ENCODE data around the gene POLR1C. TPM values are rescaled to one million over a fixed set of nuclear protein-coding genes. Genes with fewer than 3 reads are reported as not detected.

The POLR1C gene
- total and polyA plus RNA-seq, 10 of the 15 experiments (the other 5 are each of a cell fraction or from before 2014, with no cell fraction given), result 40.0 to 180 (median 66.2) TPM

GRCh38 chr6:43541774-43542471 lies 25.0 kb downstream of the POLR1C start:
- ChIA-PET SMC1A (ENCODE audit: uncharacterized antibody, unreplicated experiment) (interaction anchor here (0.7 kb wide), 1 partner anchor 158 kb away, joined by 4 read pairs; no protein-coding TSS in a partner anchor), POLR2A (interaction anchor here (0.6 kb wide), 1 partner anchor 956 kb away, joined by 3 read pairs; no protein-coding TSS in a partner anchor), RAD21 (ENCODE audit: unreplicated experiment) (interaction anchor here (1.3 kb wide), 1 partner anchor 29 kb away, joined by 4 read pairs; no protein-coding TSS in a partner anchor), CTCF (interaction anchor here (1.0 to 1.3 kb wide), 3 partner anchors 10 to 183 kb away, joined by 3 to 4 read pairs (median 4); no protein-coding TSS in a partner anchor)
- intact Hi-C loops (cut with micrococcal nuclease; ENCODE audit: unreplicated experiment) (no loop called here), in situ Hi-C loops (cut with MboI) (no loop called here)
- WGBS (ENCODE audit: insufficient coverage, insufficient replicate concordance, low lambda C conversion rate, missing lambda C conversion rate), result 42% methylated on average over 8 of the region's 8 CpGs
- Histone ChIP-seq H2AFZ (ENCODE audit: control insufficient read depth, low read depth, low read length) (no peak overlapping the region), H3K27ac (ENCODE audit: control insufficient read depth, insufficient read depth) (no peak overlapping the region), H3K4me1 (ENCODE audit: control insufficient read depth, insufficient read depth, low read length) (peaks cover 8% of the 10 kb centered on the region), H3K4me3 (no peak overlapping the region), H3K9me3 (replicated peaks; ENCODE audit: control insufficient read depth, insufficient read depth, low read length) (no peaks in the 10 kb centered on the region), H4K20me1 (ENCODE audit: control insufficient read depth, insufficient read depth) (peaks cover 2% of the 10 kb centered on the region; the same call in 1 of the 2 replicates), H3K79me2 (ENCODE audit: control insufficient read depth, insufficient read depth, low read length) (no peaks in the 10 kb centered on the region), H3K36me3 (ENCODE audit: control insufficient read depth in 2 of 2, insufficient read depth in 2 of 2, low read length in 1 of 2) (peaks cover 6 to 24% of the 10 kb centered on the region in 2 experiments), H3K27me3 (replicated peaks in 1 of 2; ENCODE audit: control insufficient read depth in 2 of 2, insufficient read depth in 2 of 2, low read length in 1 of 2) (no peaks in the 10 kb centered on the region), H3K4me2 (ENCODE audit: control insufficient read depth, insufficient read depth) (no peak overlapping the region), H3K9ac (ENCODE audit: control insufficient read depth, insufficient read depth, low read length) (no peak overlapping the region)
- ATAC-seq, result peak; percentile 85
- DNase-seq (ENCODE audit: low read depth, low spot score), result no peak
- peak; percentile 78 for FAIRE-seq
- TSS peak; percentile 24 for BruUV-seq (replicated peaks)
- TF ChIP-seq RUNX3 (IDR thresholded peaks at IDR 0.05; ENCODE audit: low read length), result peak; percentile 74
- TF ChIP-seq ATF3 (IDR thresholded peaks at IDR 0.05; ENCODE audit: borderline replicate concordance, extremely low read depth, low read depth, low read length), result no peak
- TF ChIP-seq HDGF (IDR thresholded peaks at IDR 0.05), result no peak
- no peak for TF ChIP-seq CEBPB (IDR thresholded peaks at IDR 0.05; ENCODE audit: borderline replicate concordance in 1 of 2, low read depth in 2 of 2, low read length in 2 of 2)
- TF ChIP-seq SMARCA5 (IDR thresholded peaks at IDR 0.05), result no peak
- no peak for TF ChIP-seq IKZF2 (IDR thresholded peaks at IDR 0.05)
- no peak for TF ChIP-seq ESRRA (IDR thresholded peaks at IDR 0.05; ENCODE audit: low read length)
- no peak for TF ChIP-seq SREBF1 (IDR thresholded peaks at IDR 0.05; ENCODE audit: low read length)
- TF ChIP-seq MEF2B (IDR thresholded peaks at IDR 0.05; ENCODE audit: partially characterized antibody, poor library complexity, severe bottlenecking), result peak; percentile 33
- TF ChIP-seq SKIL (IDR thresholded peaks at IDR 0.05; ENCODE audit: low read depth, poor library complexity, severe bottlenecking), result peak; percentile 36
- no peak for TF ChIP-seq TCF12 (IDR thresholded peaks at IDR 0.05; ENCODE audit: low read depth, low read length)
- no peak for TF ChIP-seq WRNIP1 (IDR thresholded peaks at IDR 0.05; ENCODE audit: borderline replicate concordance, low read depth, low read length)
- 0 out of 2 replicates have a peak, but pooled peaks have one; percentile 27 for TF ChIP-seq REST (IDR thresholded peaks at IDR 0.05; ENCODE audit: low read depth, low read length)
- no peak for TF ChIP-seq ETV6 (conservative IDR thresholded peaks at IDR 0.05 in 1 of 2, IDR thresholded peaks at IDR 0.05 in 1 of 2; ENCODE audit: borderline replicate concordance in 1 of 2, low read depth in 1 of 2)
- TF ChIP-seq CREM (IDR thresholded peaks at IDR 0.05; ENCODE audit: low read depth), result no peak
- TF ChIP-seq GABPA (IDR thresholded peaks at IDR 0.05; ENCODE audit: low read depth), result 0 out of 2 replicates have a peak, but pooled peaks have one; percentile 10
- TF ChIP-seq LARP7 (IDR thresholded peaks at IDR 0.05), result no peak
- peak; percentile 14; the same call in 1 of the 2 replicates for TF ChIP-seq JUNB (IDR thresholded peaks at IDR 0.05)
- TF ChIP-seq NRF1 (conservative IDR thresholded peaks at IDR 0.05; ENCODE audit: low read depth, low read length), result no peak

Data from GM12878 (cell line).